ENCODE results near the gene SCML1. TPM values are rescaled to one million over a fixed set of nuclear protein-coding genes. Genes with fewer than 3 reads are reported as not detected.

SCML1 gene
- total and polyA plus RNA-seq, 7 donors, result 2.4 to 15.3 (median 10.7) TPM

GRCh38 chrX:17736478-17736855, 826 bp upstream of the SCML1 start:
- intact Hi-C loops (cut with DNase I), result loop anchor here (5.0 kb wide), 2 partner anchors 359 to 1019 kb away; partner anchors contain the start of genes NHS and SYAP1
- H3K9me3 ChIP-seq, result no peaks in the 10 kb centered on the region
- TF ChIP-seq POLR2A (IDR thresholded peaks at IDR 0.05), result no peak
- TF ChIP-seq EP300 (IDR thresholded peaks at IDR 0.05), result no peak
- TF ChIP-seq CTCF (IDR thresholded peaks at IDR 0.05), result no peak
- no peak for TF ChIP-seq POLR2AphosphoS5 (IDR thresholded peaks at IDR 0.05)
- 39 to 50% methylated on average over 5 of the region's 5 CpGs for WGBS, 2 donors
- peaks cover 0 to 18% (median 0%) of the 10 kb centered on the region in 4 donors for H3K4me1 ChIP-seq
- H3K27ac ChIP-seq, result peak overlapping the region; percentile 77 to 86 (median 82)
- no peaks in the 10 kb centered on the region for H3K36me3 ChIP-seq
- no peak for DNase-seq
- H3K4me3 ChIP-seq, result peak overlapping the region; percentile 11 to 61 (median 39)
- no peaks in the 10 kb centered on the region for H3K27me3 ChIP-seq

DNA sequence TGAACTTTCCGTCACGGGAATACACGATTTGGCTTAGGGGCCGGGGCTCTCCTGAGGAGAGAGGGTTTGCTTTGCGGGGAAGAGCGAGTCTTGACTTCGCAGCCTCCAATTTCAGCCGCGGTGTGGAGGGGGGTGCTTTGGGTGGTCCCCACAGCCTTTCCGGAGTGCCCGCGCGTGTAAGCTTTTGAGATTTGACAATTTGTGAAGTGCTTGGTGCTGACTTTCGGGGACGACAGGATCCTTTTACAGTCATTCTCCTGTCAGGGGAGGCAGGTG, 355 bp downstream of the SCML1 start:
- 1% methylated on average over 15 of the region's 15 CpGs for WGBS, 2 donors
- intact Hi-C loops (cut with DNase I), result loop anchor here (5.0 kb wide), 2 partner anchors 360 to 1020 kb away; partner anchors contain the start of genes NHS and SYAP1
- Histone ChIP-seq H3K4me1 (peaks cover 0 to 18% (median 0%) of the 10 kb centered on the region in 4 donors), H3K4me3 (peak overlapping the region; percentile 51 to 61 (median 60)), H3K27ac (peak overlapping the region; percentile 88 to 96 (median 92)), H3K36me3 (no peaks in the 10 kb centered on the region), H3K9me3 (no peaks in the 10 kb centered on the region), H3K27me3 (no peaks in the 10 kb centered on the region)
- no peak for TF ChIP-seq POLR2A (IDR thresholded peaks at IDR 0.05)
- no peak for TF ChIP-seq CTCF (IDR thresholded peaks at IDR 0.05)
- TF ChIP-seq POLR2AphosphoS5 (IDR thresholded peaks at IDR 0.05), result no peak
- no peak for TF ChIP-seq EP300 (IDR thresholded peaks at IDR 0.05)
- DNase-seq, result no peak

DNA sequence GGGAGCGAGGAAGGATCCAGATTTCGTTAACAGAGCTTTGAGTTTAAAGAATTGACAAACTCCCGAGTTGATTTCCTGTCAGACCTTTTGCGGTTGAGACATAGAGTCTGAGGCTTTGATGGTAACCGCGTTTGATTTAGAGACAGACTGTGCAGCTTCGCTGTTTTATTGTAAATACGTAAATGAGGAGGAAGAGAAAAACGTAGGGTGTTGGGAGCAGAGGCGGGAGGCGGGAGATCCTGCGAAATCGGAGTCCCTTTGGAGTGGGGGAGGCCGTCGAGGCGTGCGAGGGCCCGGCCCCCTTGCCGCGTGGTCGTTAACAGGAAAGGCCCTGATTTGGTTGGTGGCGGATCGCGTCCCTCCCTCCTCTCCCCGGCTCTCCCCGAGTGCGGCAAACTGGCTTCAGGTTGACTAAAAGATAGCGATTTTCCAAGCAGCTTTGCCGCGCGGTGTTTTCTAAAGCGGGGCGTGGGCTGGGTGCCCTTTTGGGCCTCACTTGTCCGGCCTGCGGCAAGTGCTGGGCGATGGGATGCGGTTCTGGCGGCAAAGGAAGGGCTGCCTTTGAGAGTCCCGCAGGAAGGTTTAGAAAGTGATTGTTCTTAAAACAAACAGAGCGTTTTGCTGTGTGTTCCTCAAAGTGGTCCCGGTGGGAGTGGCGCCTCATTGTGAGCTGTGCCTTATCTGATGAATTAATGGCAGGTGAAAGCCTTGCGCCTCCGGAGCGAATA, 857 bp downstream of the SCML1 start:
- intact Hi-C loops (cut with DNase I), result loop anchor here (5.0 kb wide), 2 partner anchors 361 to 1021 kb away; partner anchors contain the start of genes NHS and SYAP1
- H3K27me3 ChIP-seq, result no peaks in the 10 kb centered on the region
- H3K9me3 ChIP-seq, result no peaks in the 10 kb centered on the region
- TF ChIP-seq POLR2A (IDR thresholded peaks at IDR 0.05), result no peak
- TF ChIP-seq POLR2AphosphoS5 (IDR thresholded peaks at IDR 0.05), result peak in 1 of 4 donors; percentile 5
- no peak for TF ChIP-seq CTCF (IDR thresholded peaks at IDR 0.05)
- TF ChIP-seq EP300 (IDR thresholded peaks at IDR 0.05), result no peak
- no peaks in the 10 kb centered on the region for H3K36me3 ChIP-seq
- H3K4me3 ChIP-seq, result peak overlapping the region; percentile 51 to 61 (median 60)
- WGBS, 2 donors, result 1% methylated on average over 45 of the region's 45 CpGs
- H3K4me1 ChIP-seq, result peaks cover 0 to 18% (median 0%) of the 10 kb centered on the region in 4 donors
- H3K27ac ChIP-seq, result peak overlapping the region; percentile 88 to 96 (median 92)
- DNase-seq, result peak; percentile 79

DNA sequence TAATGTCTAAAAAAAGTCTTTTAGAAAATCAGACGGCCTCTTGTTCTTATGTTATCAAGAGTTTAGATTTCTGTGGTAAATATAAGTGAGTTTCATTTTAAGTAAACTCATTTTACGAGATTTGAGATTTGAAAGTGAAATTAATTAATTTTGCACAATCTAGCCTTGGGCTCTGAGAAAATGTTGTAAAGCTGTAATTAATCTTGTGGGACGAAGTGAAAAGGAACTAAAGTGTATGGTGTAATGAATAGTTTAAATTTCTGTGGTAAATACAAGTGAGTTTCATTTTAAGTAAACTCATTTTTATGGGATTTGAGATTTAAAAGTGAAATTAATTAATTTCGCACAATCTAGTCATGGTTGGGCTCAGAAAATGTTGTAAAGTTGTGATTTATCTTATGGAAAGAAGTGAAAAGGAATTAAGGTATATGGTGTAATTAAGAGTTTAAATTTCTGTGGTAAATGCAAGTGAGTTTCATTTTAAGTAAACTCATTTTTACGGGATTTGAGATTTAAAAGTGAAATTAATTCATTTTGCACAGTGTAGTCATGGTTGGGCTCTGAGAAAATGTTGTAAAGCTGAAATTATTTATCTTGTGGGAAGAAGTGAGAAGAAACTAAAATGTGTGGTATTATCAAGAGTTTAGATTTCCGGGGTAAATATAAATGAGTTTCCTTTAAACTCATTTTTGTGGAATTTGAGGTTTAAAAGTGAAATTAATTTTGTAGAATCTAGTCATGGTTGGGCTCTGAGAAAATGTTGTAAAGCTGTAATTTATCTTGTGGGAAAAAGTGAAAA, 1.6 kb downstream of the SCML1 start:
- Histone ChIP-seq H3K27ac (peak overlapping the region in 3 of 4 donors; percentile 88 to 96 (median 92)), H3K4me1 (peaks cover 0 to 18% (median 0%) of the 10 kb centered on the region in 4 donors), H3K36me3 (no peaks in the 10 kb centered on the region), H3K4me3 (peak overlapping the region; percentile 51 to 61 (median 60)), H3K27me3 (no peaks in the 10 kb centered on the region), H3K9me3 (no peaks in the 10 kb centered on the region)
- no peak for TF ChIP-seq CTCF (IDR thresholded peaks at IDR 0.05)
- DNase-seq, result no peak
- intact Hi-C loops (cut with DNase I), result loop anchor here (5.0 kb wide), 2 partner anchors 362 to 1022 kb away; partner anchors contain the start of genes NHS and SYAP1
- 2 to 11% methylated on average over 6 of the region's 6 CpGs for WGBS, 2 donors

Data from sigmoid colon (tissue), 7 donors.